Right lobe of liver (tissue), 6 donors: ENCODE data around the gene HIGD1A. TPM values are rescaled to one million over a fixed set of nuclear protein-coding genes. Genes with fewer than 3 reads are reported as not detected.

ENCODE experiments used
- ATAC-seq, 4 donors: fragments of 200-7000 bp; cut with Tn5 transposase; one replicate each; pipeline ENCODE4 v1.9.1; 2020; ENCODE audit warnings: mild to moderate bottlenecking in 4 of 4, moderate library complexity in 4 of 4
- DNase-seq, 3 donors: peaks; one replicate each; pipeline ENCODE4 v3.0.0-alpha.2; 2020
- H3K27ac ChIP-seq, 3 donors: fragments of 200-600 bp; one replicate each; pipeline ENCODE4 v1.8.0; 2022
- H3K27me3 ChIP-seq, 2 donors: fragments of 200-600 bp; one replicate each; pipeline ENCODE4 v1.8.0; 2022
- H3K36me3 ChIP-seq, 4 donors: fragments of 200-600 bp; sonication (generic) in 1 of 4; one replicate each; pipeline versions ENCODE4 v1.5.1 to v1.8.0; 2017 to 2022; ENCODE audit warnings: control low read depth in 1 of 4
- H3K4me1 ChIP-seq, 4 donors: fragments of 200-600 bp; sonication (generic) in 1 of 4; one replicate each; pipeline versions ENCODE4 v1.5.1 to v1.8.0; 2017 to 2022; ENCODE audit warnings: control low read depth in 1 of 4
- H3K4me3 ChIP-seq, 3 donors: fragments of 200-600 bp; one replicate each; pipeline ENCODE4 v1.8.0; 2022
- H3K9me3 ChIP-seq, 4 donors: fragments of 200-600 bp; sonication (generic) in 1 of 4; one replicate each; pipeline versions ENCODE4 v1.5.1 to v1.8.0; 2017 to 2022; ENCODE audit warnings: control low read depth in 1 of 4
- POLR2A ChIP-seq: fragments of 450-650 bp; IDR thresholded peaks from one replicate; pipeline ENCODE4 v1.6.1; 2017; ENCODE audit warnings: antibody characterized with exemption, mild to moderate bottlenecking
- WGBS: methylation state at CpG from one replicate; pipeline ENCODE4 v1.1.6; 2018; ENCODE audit warnings: low coverage, low lambda C conversion rate; ENCODE audit not compliant: insufficient coverage; ENCODE audit errors: missing lambda C conversion rate; 5-methylcytosine and 5-hydroxymethylcytosine counted together
- intact Hi-C, 2 donors: fragments of 100-400 bp; cut with DNase I; formaldehyde crosslinking; loops; one replicate each; pipeline versions ENCODE4 v1.11.2 to v1.14.1; 2022
- total RNA-seq, 6 experiments: library from RNA; depleted of rRNA in 2 of 6; stranded (reverse); fragments of >200 nt in 2 of 6; fragmentation: NEBNext Ultra II Directional in 3 of 6; extraction: Animal tissue kit (Norgen Biotek cat#: 25700) in 3 of 6; gene quantifications; one replicate each; pipeline versions ENCODE4 v1.1.0 to v1.2.4, GENCODE V29; 2016 to 2023
- TF ChIP-seq, protein P1 (sequence below), 4 donors: fragments of 200-600 bp in 3 of 4; fragments of 450-650 bp in 1 of 4; IDR thresholded peaks; one replicate each; pipeline versions ENCODE4 v1.5.1 to v1.8.0; 2016 to 2022; ENCODE audit warnings: antibody characterized with exemption in 4 of 4, mild to moderate bottlenecking in 2 of 4
- donor health status: DM: no; HTN: yes; CAD: no.
- donor health status: DM: no; HTN: no; CAD: no.
- donor health status: DM: no; HTN: no; CAD: no.
- donor health status: DM: no; HTN: yes; CAD: no.
- donor health status: DM: no; HTN: yes; CAD: no.

HIGD1A gene
- total RNA-seq, 6 experiments from 2014 or later: 104 to 348 (median 175) TPM

DNA sequence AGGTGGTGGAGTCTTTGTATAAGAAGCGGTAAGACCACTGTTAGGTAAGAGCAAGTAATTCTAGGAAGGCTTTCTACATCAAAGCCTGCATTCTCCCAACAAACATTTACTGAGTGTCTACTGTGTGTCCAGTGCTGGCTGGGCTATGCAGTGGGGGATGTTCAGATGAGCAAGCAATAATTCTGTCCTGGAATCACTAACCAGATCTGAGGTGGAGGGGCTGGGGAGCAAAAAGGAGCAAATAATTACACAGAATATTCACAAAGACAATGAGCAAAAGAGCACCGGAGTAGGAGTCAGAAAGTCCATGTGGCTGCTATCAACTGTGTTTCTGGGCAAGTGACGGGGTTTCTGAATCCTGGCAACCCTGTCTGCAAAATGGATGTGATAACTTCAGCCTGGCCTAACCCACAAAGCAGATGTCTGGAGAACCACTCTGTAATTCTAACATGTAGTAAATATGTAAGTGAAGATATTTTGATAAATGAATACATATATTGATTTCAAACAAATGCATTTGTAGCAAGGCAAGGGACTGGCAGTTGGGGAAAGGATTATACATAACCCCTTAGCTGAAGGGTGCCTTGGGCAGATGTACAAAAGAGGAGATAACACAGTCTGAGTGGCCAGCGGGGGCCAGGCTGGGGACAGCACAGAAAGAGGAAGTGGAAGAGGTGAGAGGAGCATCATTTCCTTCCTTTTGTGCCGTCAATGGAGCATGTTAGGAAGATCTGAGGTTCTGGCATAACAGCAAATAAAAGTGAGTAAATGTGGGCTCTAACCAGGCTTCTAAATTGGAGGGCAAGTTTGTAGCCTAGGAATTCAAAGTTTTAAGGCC is 42.6 kb upstream of the HIGD1A start:
- Histone ChIP-seq H3K36me3 (no peaks in the 10 kb centered on the region), H3K4me1 (peaks cover 0 to 75% (median 19%) of the 10 kb centered on the region in 4 donors), H3K27me3 (no peaks in the 10 kb centered on the region), H3K27ac (peak overlapping the region; percentile 49 to 76 (median 58)), H3K9me3 (no peaks in the 10 kb centered on the region), H3K4me3 (no peak overlapping the region)
- intact Hi-C loops: no loop called here
- 11% methylated on average over 5 of the region's 5 CpGs for WGBS
- DNase-seq (peak in 1 of 3 donors; percentile 55), ATAC-seq (peak; percentile 33 to 67 (median 59))
- TF ChIP-seq, protein P1, sequence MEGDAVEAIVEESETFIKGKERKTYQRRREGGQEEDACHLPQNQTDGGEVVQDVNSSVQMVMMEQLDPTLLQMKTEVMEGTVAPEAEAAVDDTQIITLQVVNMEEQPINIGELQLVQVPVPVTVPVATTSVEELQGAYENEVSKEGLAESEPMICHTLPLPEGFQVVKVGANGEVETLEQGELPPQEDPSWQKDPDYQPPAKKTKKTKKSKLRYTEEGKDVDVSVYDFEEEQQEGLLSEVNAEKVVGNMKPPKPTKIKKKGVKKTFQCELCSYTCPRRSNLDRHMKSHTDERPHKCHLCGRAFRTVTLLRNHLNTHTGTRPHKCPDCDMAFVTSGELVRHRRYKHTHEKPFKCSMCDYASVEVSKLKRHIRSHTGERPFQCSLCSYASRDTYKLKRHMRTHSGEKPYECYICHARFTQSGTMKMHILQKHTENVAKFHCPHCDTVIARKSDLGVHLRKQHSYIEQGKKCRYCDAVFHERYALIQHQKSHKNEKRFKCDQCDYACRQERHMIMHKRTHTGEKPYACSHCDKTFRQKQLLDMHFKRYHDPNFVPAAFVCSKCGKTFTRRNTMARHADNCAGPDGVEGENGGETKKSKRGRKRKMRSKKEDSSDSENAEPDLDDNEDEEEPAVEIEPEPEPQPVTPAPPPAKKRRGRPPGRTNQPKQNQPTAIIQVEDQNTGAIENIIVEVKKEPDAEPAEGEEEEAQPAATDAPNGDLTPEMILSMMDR (IDR thresholded peaks at IDR 0.05): no peak
- TF ChIP-seq POLR2A: peak; percentile 24

DNA sequence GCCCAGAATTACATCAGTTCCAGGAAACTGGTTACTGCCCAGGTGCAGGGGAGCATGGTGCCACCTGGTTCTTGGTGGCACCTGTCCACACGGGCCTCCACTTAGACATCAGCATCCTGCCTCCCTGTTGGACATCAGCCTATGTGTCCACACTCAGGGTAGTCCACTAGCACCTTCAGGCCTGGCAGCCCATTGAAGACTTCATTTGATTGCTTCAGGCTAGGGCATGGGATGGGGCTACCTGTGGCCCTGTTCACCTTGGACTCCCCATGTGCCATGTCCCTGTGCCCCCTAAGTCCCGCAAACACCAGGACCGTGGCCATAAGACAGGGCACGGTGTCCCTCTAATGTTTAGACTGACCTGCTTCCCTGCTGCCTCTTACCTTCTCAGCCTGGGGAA is 40.5 kb upstream of the HIGD1A start:
- H3K4me3 ChIP-seq: no peak overlapping the region
- intact Hi-C loops: no loop called here
- no peak for TF ChIP-seq POLR2A
- TF ChIP-seq, protein P1 (IDR thresholded peaks at IDR 0.05): no peak
- no peaks in the 10 kb centered on the region for H3K27me3 ChIP-seq
- ATAC-seq (no peak), DNase-seq (no peak)
- peaks cover 0 to 86% (median 22%) of the 10 kb centered on the region in 4 donors for H3K4me1 ChIP-seq
- H3K36me3 ChIP-seq: no peaks in the 10 kb centered on the region
- H3K27ac ChIP-seq: peak overlapping the region in 2 of 3 donors; percentile 58 to 76
- no peaks in the 10 kb centered on the region for H3K9me3 ChIP-seq
- WGBS: 83% methylated on average over 4 of the region's 4 CpGs

DNA sequence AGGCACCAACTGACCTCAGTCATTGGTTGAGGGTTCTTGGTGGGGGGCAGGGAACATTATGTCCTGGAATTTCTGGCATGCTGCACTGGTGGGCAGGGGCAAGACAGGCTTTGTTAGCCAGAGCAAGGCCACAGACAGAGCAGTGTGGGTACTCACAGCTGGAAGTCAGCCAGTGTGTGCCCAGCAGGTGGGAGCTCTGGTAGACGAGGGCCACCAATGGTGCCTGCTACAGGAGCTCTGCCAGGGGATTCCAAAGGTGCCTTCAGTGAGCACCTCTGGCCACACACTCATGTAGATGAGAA is 40.1 kb upstream of the HIGD1A start:
- Histone ChIP-seq H3K9me3 (no peaks in the 10 kb centered on the region), H3K4me3 (peak overlapping the region in 1 of 3 donors; percentile 15), H3K27ac (peak overlapping the region; percentile 24 to 76 (median 58)), H3K36me3 (no peaks in the 10 kb centered on the region), H3K27me3 (no peaks in the 10 kb centered on the region), H3K4me1 (peaks cover 0 to 86% (median 22%) of the 10 kb centered on the region in 4 donors)
- TF ChIP-seq POLR2A: no peak
- TF ChIP-seq, protein P1 (IDR thresholded peaks at IDR 0.05): no peak
- no peak for ATAC-seq
- WGBS: no CpG with 5 or more reads among the region's 1 CpG
- intact Hi-C loops: no loop called here
- peak in 1 of 3 donors; percentile 41 for DNase-seq

DNA sequence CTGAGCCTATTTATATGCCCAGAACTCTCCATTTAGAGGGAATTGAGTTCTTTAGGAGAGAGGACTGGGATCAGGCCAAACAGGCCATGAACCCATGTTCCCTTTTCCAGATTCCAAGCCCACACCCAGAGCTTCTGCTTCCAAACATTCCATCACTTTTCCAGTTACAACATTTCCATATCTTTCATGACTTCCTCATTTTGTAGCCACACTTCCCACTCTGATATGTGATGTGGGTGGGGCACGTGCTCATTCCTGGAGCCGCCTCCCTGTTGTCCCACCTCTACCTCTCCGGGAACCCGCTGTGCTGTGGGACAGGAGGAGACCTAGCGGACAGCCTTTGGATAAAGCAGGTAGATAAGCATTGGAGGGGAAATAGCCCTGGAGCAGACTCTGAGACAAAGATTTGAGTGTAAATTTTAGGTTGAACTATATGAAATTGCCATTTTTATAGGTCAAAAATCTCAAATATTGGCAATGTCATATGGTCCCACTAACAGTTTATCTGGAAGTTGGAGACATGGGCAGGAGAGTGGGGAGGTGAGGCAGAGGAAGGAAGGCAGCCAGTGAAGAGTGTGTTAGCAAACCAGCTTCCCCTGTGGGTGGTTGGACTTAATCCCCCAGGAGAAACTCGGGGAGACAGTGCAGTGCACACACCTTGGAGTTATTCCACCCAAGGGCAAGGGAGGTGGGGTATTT is 39.6 kb upstream of the HIGD1A start:
- Histone ChIP-seq H3K4me3 (peak overlapping the region in 2 of 3 donors; percentile 3 to 15), H3K27me3 (no peaks in the 10 kb centered on the region), H3K4me1 (peaks cover 0 to 84% (median 22%) of the 10 kb centered on the region in 4 donors), H3K27ac (peak overlapping the region; percentile 24 to 76 (median 58)), H3K9me3 (no peaks in the 10 kb centered on the region), H3K36me3 (no peaks in the 10 kb centered on the region)
- WGBS: 64% methylated on average over 6 of the region's 6 CpGs
- intact Hi-C loops: no loop called here
- peak; percentile 25 to 51 (median 46) for ATAC-seq
- peak; percentile 8 for TF ChIP-seq POLR2A
- TF ChIP-seq, protein P1 (IDR thresholded peaks at IDR 0.05): no peak
- peak in 2 of 3 donors; percentile 75 to 82 for DNase-seq
